K562 (cell line): ENCODE results near the gene STIM1. TPM values are rescaled to one million over a fixed set of nuclear protein-coding genes. Genes with fewer than 3 reads are reported as not detected.
"Not testable (repeated sequence)": the region's sequence is repeated elsewhere in the genome, so short reads cannot be mapped to it uniquely, and the experiment has no call there.

ENCODE experiments used
- ATAC-seq: fragments of 200-7000 bp; cut with Tn5 transposase; 3 replicates; pipeline ENCODE4 v1.9.1; 2020; ENCODE audit warnings: moderate library complexity
- BruUV-seq: library from RNA; stranded (reverse); fragments of 400-500 nt; replicated peaks from 2 replicates; lab custom pipeline; 2021; lab: Mats Ljungman, UMichigan
- CTCF ChIA-PET: fragments of 300-600 bp; formaldehyde crosslinking; extraction: SDS; loops from one replicate; lab custom pipeline; 2021; ENCODE audit warnings: low intra/inter-chr PET ratio; lab: Yijun Ruan, JAX
- POLR2A ChIA-PET: fragments of 300-600, 350-650 bp; sonication (Branson Sonifier 250); formaldehyde crosslinking; extraction: SDS; loops from one replicate; lab custom pipeline; 2021; ENCODE audit warnings: antibody characterized with exemption, inconsistent platforms; lab: Yijun Ruan, JAX
- DNase-seq, 4 experiments: peaks; one replicate each; pipeline versions ENCODE4 v3.0.0 to v3.0.0-alpha.2; 2011 to 2018; ENCODE audit warnings: low spot score in 3 of 4, mixed read lengths in 3 of 4; ENCODE audit errors: extremely low read depth in 1 of 4
- FAIRE-seq: peaks from 2 replicates; lab custom pipeline; 2011; peaks lifted over from hg19 to GRCh38; lab: Jason Lieb, UNC
- H2AFZ ChIP-seq: 2 replicates; pipeline ENCODE4 v1.6.0; 2011; ENCODE audit warnings: low read depth, low read length, control low read depth, inconsistent platforms
- H3K27ac ChIP-seq: fragments of 200-600 bp; 3 replicates; pipeline ENCODE4 v1.8.0; 2011; ENCODE audit warnings: low read depth, mild to moderate bottlenecking, control low read depth, inconsistent platforms, low read length, moderate library complexity, mixed read lengths; ENCODE audit errors: extremely low read depth
- H3K27me3 ChIP-seq, 2 experiments: fragments of 300-600 bp in 1 of 2; 2 replicates in 1 of 2; 3 replicates in 1 of 2; pipeline versions ENCODE4 v1.6.0 to v1.8.0; 2011; ENCODE audit warnings: inconsistent platforms in 2 of 2, low read length in 2 of 2, mild to moderate bottlenecking in 1 of 2, mixed read lengths in 1 of 2, moderate library complexity in 1 of 2; ENCODE audit not compliant: control insufficient read depth in 2 of 2, insufficient read depth in 2 of 2
- H3K36me3 ChIP-seq: fragments of 300-600 bp; 3 replicates; pipeline ENCODE4 v1.8.0; 2011; ENCODE audit warnings: mild to moderate bottlenecking, low read length, inconsistent platforms; ENCODE audit not compliant: control insufficient read depth, insufficient read depth
- H3K4me1 ChIP-seq, 2 experiments: fragments of 200-600 bp in 1 of 2; replicated peaks in 1 of 2; 2 replicates in 1 of 2; 3 replicates in 1 of 2; pipeline versions ENCODE4 v1.5.1 to v1.8.0; 2011; ENCODE audit warnings: inconsistent platforms in 2 of 2, low read length in 2 of 2, mild to moderate bottlenecking in 1 of 2, mixed read lengths in 1 of 2, moderate library complexity in 1 of 2; ENCODE audit not compliant: control insufficient read depth in 2 of 2, insufficient read depth in 2 of 2
- H3K4me2 ChIP-seq: 2 replicates; pipeline ENCODE4 v1.6.1; 2011; ENCODE audit warnings: low read length, control low read depth, inconsistent platforms, mixed read lengths; ENCODE audit not compliant: insufficient read depth
- H3K4me3 ChIP-seq: fragments of 200-600 bp; sonication (generic), shearing (Covaris generic); 2 replicates; pipeline ENCODE4 v1.5.1; 2016; ENCODE audit warnings: control low read depth, inconsistent platforms
- H3K79me2 ChIP-seq: fragments of 200-600 bp; 3 replicates; pipeline ENCODE4 v1.8.0; 2011; ENCODE audit warnings: low read length, inconsistent platforms; ENCODE audit not compliant: control insufficient read depth, insufficient read depth
- H3K9ac ChIP-seq, 2 experiments: 2 replicates each; pipeline versions ENCODE4 v1.6.0 to v1.6.1; 2011; ENCODE audit warnings: low read depth in 2 of 2, low read length in 2 of 2, control low read depth in 1 of 2, inconsistent platforms in 1 of 2, mild to moderate bottlenecking in 1 of 2, mixed read lengths in 1 of 2; ENCODE audit not compliant: insufficient read depth in 1 of 2
- H3K9me1 ChIP-seq: one replicate; pipeline ENCODE4 v1.6.0; 2011; ENCODE audit warnings: inconsistent platforms, mild to moderate bottlenecking, low read length, moderate library complexity; ENCODE audit not compliant: control insufficient read depth, insufficient read depth
- H3K9me3 ChIP-seq: replicated peaks from 2 replicates; pipeline ENCODE4 v1.5.1; 2011; ENCODE audit warnings: low read depth, low read length, inconsistent platforms; ENCODE audit not compliant: control insufficient read depth, insufficient read depth
- H4K20me1 ChIP-seq: replicated peaks from 2 replicates; pipeline ENCODE4 v1.6.1; 2011; ENCODE audit warnings: low read length, inconsistent platforms, mixed read lengths; ENCODE audit not compliant: control insufficient read depth, insufficient read depth
- MEIS2 ChIP-seq: fragments of 450-650 bp; IDR thresholded peaks from 2 replicates; pipeline ENCODE4 v1.6.1; 2014; ENCODE audit warnings: mild to moderate bottlenecking; ENCODE audit not compliant: partially characterized antibody
- WGBS: fragments of 100-300 bp; shearing (Covaris generic); methylation state at CpG from one replicate; pipeline ENCODE4 v1.1.6; 2016; ENCODE audit warnings: low coverage, mixed read lengths; ENCODE audit not compliant: insufficient coverage; ENCODE audit errors: missing lambda C conversion rate; 5-methylcytosine and 5-hydroxymethylcytosine counted together
- in situ Hi-C: fragments of 300-500 bp; cut with MboI; formaldehyde crosslinking; loops from 4 replicates; pipeline ENCODE4 v1.15.0; 2018; ENCODE audit warnings: inconsistent platforms, mixed read lengths
- intact Hi-C: fragments of 100-400 bp; cut with micrococcal nuclease; formaldehyde crosslinking; loops from 2 replicates; pipeline ENCODE4 v1.14.2; 2022
- polyA plus RNA-seq, 8 experiments: library from polyadenylated mRNA; depleted of rRNA in 4 of 8; stranded (reverse) in 5 of 8; unstranded in 3 of 8; fragments of >200 nt; fragmentation: Nextera tagmentation in 2 of 8; fragmentation: Illumina TruSeq in 1 of 8; extraction: Ambion mirVana in 2 of 8; extraction: Trizol in 1 of 8; gene quantifications; 2 replicates each; pipeline versions ENCODE4 v1.2.1 to v1.2.3, GENCODE V29; 2011 to 2014; ENCODE audit warnings: inconsistent platforms in 1 of 8, missing spikeins in 1 of 8
- total RNA-seq, 7 experiments: library from RNA; depleted of rRNA in 6 of 7; stranded (reverse); fragments of >200 nt in 6 of 7; fragmentation: Illumina TruSeq in 2 of 7; extraction: Trizol in 2 of 7; gene quantifications; 2 replicates each; pipeline versions ENCODE4 v1.2.1 to v1.2.3, GENCODE V29; 2011 to 2021; ENCODE audit warnings: low replicate concordance in 1 of 7
- TF ChIP-seq, protein P1 (sequence below), 2 experiments: fragments of 450-650 bp; IDR thresholded peaks; 2 replicates each; pipeline ENCODE4 v1.6.1; 2018; ENCODE audit warnings: mild to moderate bottlenecking in 2 of 2, low read depth in 1 of 2; ENCODE audit not compliant: partially characterized antibody in 2 of 2

The STIM1 gene
- total and polyA plus RNA-seq, 9 of the 15 experiments (the other 6 are each of a cell fraction or from before 2014, with no cell fraction given), result 7.7 to 50.5 (median 22.5) TPM

DNA sequence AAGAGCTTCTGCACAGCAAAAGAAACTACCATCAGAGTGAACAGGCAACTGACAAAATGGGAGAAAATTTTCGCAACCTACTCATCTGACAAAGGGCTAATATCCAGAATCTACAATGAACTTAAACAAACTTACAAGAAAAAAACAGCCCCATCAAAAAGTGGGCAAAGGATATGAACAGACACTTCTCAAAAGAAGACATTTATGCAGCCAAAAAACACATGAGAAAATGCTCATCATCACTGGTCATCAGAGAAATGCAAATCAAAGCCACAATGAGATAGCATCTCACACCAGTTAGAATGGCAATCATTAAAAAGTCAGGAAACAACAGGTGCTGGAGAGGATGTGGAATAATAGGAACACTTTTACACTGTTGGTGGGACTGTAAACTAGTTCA is 149.3 kb downstream of the STIM1 start:
- WGBS, result no CpG with 5 or more reads among the region's 1 CpG
- H3K9me1 ChIP-seq, CTCF ChIA-PET, H3K27me3 ChIP-seq, H2AFZ ChIP-seq, BruUV-seq, H3K9ac ChIP-seq, intact Hi-C loops: not testable (repeated sequence)
- TF ChIP-seq MEIS2, result peak; percentile 2
- TF ChIP-seq, protein P1, sequence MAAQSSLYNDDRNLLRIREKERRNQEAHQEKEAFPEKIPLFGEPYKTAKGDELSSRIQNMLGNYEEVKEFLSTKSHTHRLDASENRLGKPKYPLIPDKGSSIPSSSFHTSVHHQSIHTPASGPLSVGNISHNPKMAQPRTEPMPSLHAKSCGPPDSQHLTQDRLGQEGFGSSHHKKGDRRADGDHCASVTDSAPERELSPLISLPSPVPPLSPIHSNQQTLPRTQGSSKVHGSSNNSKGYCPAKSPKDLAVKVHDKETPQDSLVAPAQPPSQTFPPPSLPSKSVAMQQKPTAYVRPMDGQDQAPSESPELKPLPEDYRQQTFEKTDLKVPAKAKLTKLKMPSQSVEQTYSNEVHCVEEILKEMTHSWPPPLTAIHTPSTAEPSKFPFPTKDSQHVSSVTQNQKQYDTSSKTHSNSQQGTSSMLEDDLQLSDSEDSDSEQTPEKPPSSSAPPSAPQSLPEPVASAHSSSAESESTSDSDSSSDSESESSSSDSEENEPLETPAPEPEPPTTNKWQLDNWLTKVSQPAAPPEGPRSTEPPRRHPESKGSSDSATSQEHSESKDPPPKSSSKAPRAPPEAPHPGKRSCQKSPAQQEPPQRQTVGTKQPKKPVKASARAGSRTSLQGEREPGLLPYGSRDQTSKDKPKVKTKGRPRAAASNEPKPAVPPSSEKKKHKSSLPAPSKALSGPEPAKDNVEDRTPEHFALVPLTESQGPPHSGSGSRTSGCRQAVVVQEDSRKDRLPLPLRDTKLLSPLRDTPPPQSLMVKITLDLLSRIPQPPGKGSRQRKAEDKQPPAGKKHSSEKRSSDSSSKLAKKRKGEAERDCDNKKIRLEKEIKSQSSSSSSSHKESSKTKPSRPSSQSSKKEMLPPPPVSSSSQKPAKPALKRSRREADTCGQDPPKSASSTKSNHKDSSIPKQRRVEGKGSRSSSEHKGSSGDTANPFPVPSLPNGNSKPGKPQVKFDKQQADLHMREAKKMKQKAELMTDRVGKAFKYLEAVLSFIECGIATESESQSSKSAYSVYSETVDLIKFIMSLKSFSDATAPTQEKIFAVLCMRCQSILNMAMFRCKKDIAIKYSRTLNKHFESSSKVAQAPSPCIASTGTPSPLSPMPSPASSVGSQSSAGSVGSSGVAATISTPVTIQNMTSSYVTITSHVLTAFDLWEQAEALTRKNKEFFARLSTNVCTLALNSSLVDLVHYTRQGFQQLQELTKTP (IDR thresholded peaks at IDR 0.05; ENCODE audit: low read depth in 1 of 2, partially characterized antibody in 2 of 2), result peak in 1 of 2 experiments; percentile 98
- TF ChIP-seq, all 486 proteins: peak for 2; not testable (repeated sequence) for 484
- H3K9me3 ChIP-seq, H3K4me2 ChIP-seq, ATAC-seq, H3K36me3 ChIP-seq, H4K20me1 ChIP-seq, H3K4me1 ChIP-seq, DNase-seq, in situ Hi-C loops, H3K79me2 ChIP-seq, FAIRE-seq, POLR2A ChIA-PET, H3K27ac ChIP-seq, H3K4me3 ChIP-seq: not testable (repeated sequence)
